Measurements from ENCODE around the gene ARHGEF6.

The ARHGEF6 gene

DNA sequence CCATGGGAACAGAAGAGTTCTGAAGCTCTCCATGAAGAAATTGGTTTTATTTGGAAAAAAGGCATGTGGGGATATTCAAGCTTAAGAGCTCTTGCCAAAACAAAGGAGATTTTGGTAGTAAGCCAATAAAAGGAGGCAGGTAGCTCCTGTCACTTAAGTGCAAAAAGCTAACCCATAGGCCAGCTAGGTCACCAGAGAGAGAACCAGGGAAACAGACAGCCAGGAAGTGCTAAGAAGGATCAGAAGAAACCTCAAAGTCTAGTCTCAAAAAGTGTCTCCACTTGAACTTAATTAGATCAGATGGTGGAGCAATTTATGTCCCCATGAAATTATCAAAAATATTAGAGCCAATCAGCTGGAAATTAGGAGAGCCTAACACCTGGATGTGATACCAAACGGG is 83.6 kb downstream of the ARHGEF6 start:
- H3K4me2 ChIP-seq (ENCODE audit: low read depth, low read length, poor library complexity, severe bottlenecking), result no peak overlapping the region
- H2AFZ ChIP-seq (ENCODE audit: low read depth, low read length, severe bottlenecking), result no peak overlapping the region
- no peaks in the 10 kb centered on the region for H3K79me2 ChIP-seq (ENCODE audit: insufficient read depth, low read length)

DNA sequence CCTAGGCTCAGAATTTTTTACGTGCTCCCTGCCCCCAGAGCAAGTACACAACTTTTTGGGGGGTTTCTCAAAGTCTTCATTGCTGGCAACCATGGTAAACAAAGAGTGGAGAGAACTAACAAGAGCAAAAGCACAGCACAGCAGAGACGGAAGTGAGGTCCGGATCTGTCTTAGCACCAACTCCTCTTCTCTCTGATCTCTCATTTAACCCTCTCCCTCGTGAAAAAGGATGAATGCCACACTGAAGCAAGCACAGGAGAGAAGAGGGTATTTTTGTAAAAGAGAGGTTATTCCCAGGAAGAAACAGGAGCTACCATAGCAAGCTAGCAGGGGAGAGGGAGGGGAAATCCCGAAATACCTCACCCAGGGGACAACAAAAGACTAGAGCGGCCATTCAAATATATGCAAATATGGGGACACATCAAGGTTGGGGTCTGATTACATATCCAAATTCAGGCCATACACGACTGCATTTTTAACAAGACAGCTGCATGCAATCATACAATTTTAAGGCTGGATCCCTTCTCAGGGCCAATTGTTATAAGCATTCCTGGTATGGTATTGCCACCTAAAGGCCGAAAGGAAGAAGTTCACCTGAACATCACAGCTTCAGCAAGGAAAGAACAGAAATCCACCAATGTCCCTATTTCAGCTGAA is 86.2 kb downstream of the ARHGEF6 start:
- Histone ChIP-seq H3K79me2 (ENCODE audit: insufficient read depth, low read length) (no peaks in the 10 kb centered on the region), H3K27ac (ENCODE audit: low read depth, low read length) (peak overlapping the region; percentile 68), H3K9me2 (replicated peaks; ENCODE audit: insufficient read depth, low read length) (no peaks in the 10 kb centered on the region), H2AFZ (ENCODE audit: low read depth, low read length, severe bottlenecking) (peak overlapping the region; percentile 84), H3K4me3 (ENCODE audit: insufficient read depth, low read length, poor library complexity, severe bottlenecking) (no peak overlapping the region), H4K20me1 (ENCODE audit: low read depth, low read length) (no peaks in the 10 kb centered on the region), H3K27me3 (ENCODE audit: low read length) (no peaks in the 10 kb centered on the region), H3K36me3 (ENCODE audit: low read length) (no peaks in the 10 kb centered on the region), H3F3A (ENCODE audit: insufficient read depth) (0 out of 2 replicates have a peak, but pooled peaks cover 4% of the 10 kb centered on the region), H3K9ac (ENCODE audit: low read length) (no peak overlapping the region; the same call in 1 of the 2 replicates), H3K4me2 (ENCODE audit: low read depth, low read length, poor library complexity, severe bottlenecking) (peak overlapping the region; percentile 60), H3K9me3 (ENCODE audit: insufficient read depth, low read length) (no peaks in the 10 kb centered on the region)
- TF ChIP-seq, protein P1, sequence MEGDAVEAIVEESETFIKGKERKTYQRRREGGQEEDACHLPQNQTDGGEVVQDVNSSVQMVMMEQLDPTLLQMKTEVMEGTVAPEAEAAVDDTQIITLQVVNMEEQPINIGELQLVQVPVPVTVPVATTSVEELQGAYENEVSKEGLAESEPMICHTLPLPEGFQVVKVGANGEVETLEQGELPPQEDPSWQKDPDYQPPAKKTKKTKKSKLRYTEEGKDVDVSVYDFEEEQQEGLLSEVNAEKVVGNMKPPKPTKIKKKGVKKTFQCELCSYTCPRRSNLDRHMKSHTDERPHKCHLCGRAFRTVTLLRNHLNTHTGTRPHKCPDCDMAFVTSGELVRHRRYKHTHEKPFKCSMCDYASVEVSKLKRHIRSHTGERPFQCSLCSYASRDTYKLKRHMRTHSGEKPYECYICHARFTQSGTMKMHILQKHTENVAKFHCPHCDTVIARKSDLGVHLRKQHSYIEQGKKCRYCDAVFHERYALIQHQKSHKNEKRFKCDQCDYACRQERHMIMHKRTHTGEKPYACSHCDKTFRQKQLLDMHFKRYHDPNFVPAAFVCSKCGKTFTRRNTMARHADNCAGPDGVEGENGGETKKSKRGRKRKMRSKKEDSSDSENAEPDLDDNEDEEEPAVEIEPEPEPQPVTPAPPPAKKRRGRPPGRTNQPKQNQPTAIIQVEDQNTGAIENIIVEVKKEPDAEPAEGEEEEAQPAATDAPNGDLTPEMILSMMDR (IDR thresholded peaks at IDR 0.05; ENCODE audit: insufficient read depth, low read length, poor library complexity, severe bottlenecking), result peak; percentile 40
- no peak for TF ChIP-seq EZH2phosphoT487 (conservative IDR thresholded peaks at IDR 0.05; ENCODE audit: low read length)

More for the DNA sequence above, 83.6 kb downstream of the ARHGEF6 start:
- H4K20me1 ChIP-seq (ENCODE audit: low read depth, low read length), result no peaks in the 10 kb centered on the region
- no peaks in the 10 kb centered on the region for H3K9me2 ChIP-seq (replicated peaks; ENCODE audit: insufficient read depth, low read length)
- no peak overlapping the region for H3K9ac ChIP-seq (ENCODE audit: low read length)
- H3F3A ChIP-seq (ENCODE audit: insufficient read depth), result 0 out of 2 replicates have a peak, but pooled peaks cover 4% of the 10 kb centered on the region
- no peak overlapping the region for H3K27ac ChIP-seq (ENCODE audit: low read depth, low read length)
- H3K9me3 ChIP-seq (ENCODE audit: insufficient read depth, low read length), result no peaks in the 10 kb centered on the region
- TF ChIP-seq EZH2phosphoT487 (conservative IDR thresholded peaks at IDR 0.05; ENCODE audit: low read length), result no peak
- TF ChIP-seq, protein P1 (IDR thresholded peaks at IDR 0.05; ENCODE audit: insufficient read depth, low read length, poor library complexity, severe bottlenecking), result no peak
- no peak overlapping the region for H3K4me3 ChIP-seq (ENCODE audit: insufficient read depth, low read length, poor library complexity, severe bottlenecking)
- no peaks in the 10 kb centered on the region for H3K27me3 ChIP-seq (ENCODE audit: low read length)
- H3K36me3 ChIP-seq (ENCODE audit: low read length), result no peaks in the 10 kb centered on the region

DNA sequence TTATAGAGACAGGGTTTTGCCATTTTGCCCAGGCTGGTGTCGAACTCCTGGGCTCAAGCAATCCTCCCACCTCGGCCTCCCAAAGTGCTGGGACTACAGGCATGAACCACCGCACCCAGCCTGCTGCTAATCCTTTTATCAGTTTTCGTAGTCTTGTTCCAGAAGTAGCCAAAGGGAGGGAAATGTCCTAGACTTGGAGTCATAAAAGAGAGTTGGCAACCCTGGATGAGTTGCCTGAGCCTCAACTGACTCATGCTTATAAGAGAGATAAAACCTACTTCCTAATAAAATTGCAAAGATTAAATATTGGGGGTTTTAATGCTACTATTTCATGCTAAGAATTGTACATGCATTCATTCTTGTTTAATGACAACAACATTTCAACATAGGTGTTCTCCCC is 88.5 kb downstream of the ARHGEF6 start:
- Histone ChIP-seq H2AFZ (ENCODE audit: low read depth, low read length, severe bottlenecking) (no peak overlapping the region), H3K4me3 (ENCODE audit: insufficient read depth, low read length, poor library complexity, severe bottlenecking) (no peak overlapping the region), H3K27ac (ENCODE audit: low read depth, low read length) (no peak overlapping the region), H3K9me3 (ENCODE audit: insufficient read depth, low read length) (no peaks in the 10 kb centered on the region), H3K9me2 (replicated peaks; ENCODE audit: insufficient read depth, low read length) (no peaks in the 10 kb centered on the region), H3K79me2 (ENCODE audit: insufficient read depth, low read length) (no peaks in the 10 kb centered on the region), H3K36me3 (ENCODE audit: low read length) (no peaks in the 10 kb centered on the region), H4K20me1 (ENCODE audit: low read depth, low read length) (no peaks in the 10 kb centered on the region), H3K27me3 (ENCODE audit: low read length) (no peaks in the 10 kb centered on the region), H3F3A (ENCODE audit: insufficient read depth) (0 out of 2 replicates have a peak, but pooled peaks cover 4% of the 10 kb centered on the region), H3K9ac (ENCODE audit: low read length) (no peak overlapping the region), H3K4me2 (ENCODE audit: low read depth, low read length, poor library complexity, severe bottlenecking) (no peak overlapping the region)
- TF ChIP-seq, protein P1 (IDR thresholded peaks at IDR 0.05; ENCODE audit: insufficient read depth, low read length, poor library complexity, severe bottlenecking), result no peak
- no peak for TF ChIP-seq EZH2phosphoT487 (conservative IDR thresholded peaks at IDR 0.05; ENCODE audit: low read length)
